ENCODE data around the gene PDCD1. TPM values are rescaled to one million over a fixed set of nuclear protein-coding genes. Genes with fewer than 3 reads are reported as not detected.

Gene PDCD1
- total and polyA plus RNA-seq, 10 of the 15 experiments (the other 5 are each of a cell fraction or from before 2014, with no cell fraction given), result 0.62 to 6.4 (median 2.9) TPM; not detected in 2

- intact Hi-C loops (cut with micrococcal nuclease; ENCODE audit: unreplicated experiment), result no loop called here
- no peak for TF ChIP-seq TBL1XR1 (IDR thresholded peaks at IDR 0.05; ENCODE audit: low read depth, low read length)
- TF ChIP-seq RUNX3 (IDR thresholded peaks at IDR 0.05; ENCODE audit: low read length), result no peak
- TF ChIP-seq EZH2 (IDR thresholded peaks at IDR 0.05; ENCODE audit: borderline replicate concordance, control insufficient read depth, low read depth, low read length), result no peak
- no peak for TF ChIP-seq CREB1 (IDR thresholded peaks at IDR 0.05; ENCODE audit: low read depth)
- TF ChIP-seq SP1 (IDR thresholded peaks at IDR 0.05; ENCODE audit: low read depth, low read length), result no peak
- no peak for TF ChIP-seq EP300 (IDR thresholded peaks at IDR 0.05; ENCODE audit: borderline replicate concordance in 1 of 2, control insufficient read depth in 1 of 2, low read depth in 2 of 2, low read length in 2 of 2)
- TF ChIP-seq RB1 (IDR thresholded peaks at IDR 0.05; ENCODE audit: borderline replicate concordance), result no peak
- TF ChIP-seq RCOR1 (conservative IDR thresholded peaks at IDR 0.05; ENCODE audit: low read depth, low read length), result no peak
- no peak for TF ChIP-seq ASH2L (IDR thresholded peaks at IDR 0.05; ENCODE audit: borderline replicate concordance, low read depth)
- TF ChIP-seq, protein P1, sequence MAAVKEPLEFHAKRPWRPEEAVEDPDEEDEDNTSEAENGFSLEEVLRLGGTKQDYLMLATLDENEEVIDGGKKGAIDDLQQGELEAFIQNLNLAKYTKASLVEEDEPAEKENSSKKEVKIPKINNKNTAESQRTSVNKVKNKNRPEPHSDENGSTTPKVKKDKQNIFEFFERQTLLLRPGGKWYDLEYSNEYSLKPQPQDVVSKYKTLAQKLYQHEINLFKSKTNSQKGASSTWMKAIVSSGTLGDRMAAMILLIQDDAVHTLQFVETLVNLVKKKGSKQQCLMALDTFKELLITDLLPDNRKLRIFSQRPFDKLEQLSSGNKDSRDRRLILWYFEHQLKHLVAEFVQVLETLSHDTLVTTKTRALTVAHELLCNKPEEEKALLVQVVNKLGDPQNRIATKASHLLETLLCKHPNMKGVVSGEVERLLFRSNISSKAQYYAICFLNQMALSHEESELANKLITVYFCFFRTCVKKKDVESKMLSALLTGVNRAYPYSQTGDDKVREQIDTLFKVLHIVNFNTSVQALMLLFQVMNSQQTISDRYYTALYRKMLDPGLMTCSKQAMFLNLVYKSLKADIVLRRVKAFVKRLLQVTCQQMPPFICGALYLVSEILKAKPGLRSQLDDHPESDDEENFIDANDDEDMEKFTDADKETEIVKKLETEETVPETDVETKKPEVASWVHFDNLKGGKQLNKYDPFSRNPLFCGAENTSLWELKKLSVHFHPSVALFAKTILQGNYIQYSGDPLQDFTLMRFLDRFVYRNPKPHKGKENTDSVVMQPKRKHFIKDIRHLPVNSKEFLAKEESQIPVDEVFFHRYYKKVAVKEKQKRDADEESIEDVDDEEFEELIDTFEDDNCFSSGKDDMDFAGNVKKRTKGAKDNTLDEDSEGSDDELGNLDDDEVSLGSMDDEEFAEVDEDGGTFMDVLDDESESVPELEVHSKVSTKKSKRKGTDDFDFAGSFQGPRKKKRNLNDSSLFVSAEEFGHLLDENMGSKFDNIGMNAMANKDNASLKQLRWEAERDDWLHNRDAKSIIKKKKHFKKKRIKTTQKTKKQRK (IDR thresholded peaks at IDR 0.05; ENCODE audit: low read depth, low read length), result no peak
- no peak for TF ChIP-seq ZBTB4 (CRISPR knock-in tag; IDR thresholded peaks at IDR 0.05)
- TF ChIP-seq RFX5 (IDR thresholded peaks at IDR 0.05; ENCODE audit: low read depth, low read length), result no peak
- TF ChIP-seq, protein P2, sequence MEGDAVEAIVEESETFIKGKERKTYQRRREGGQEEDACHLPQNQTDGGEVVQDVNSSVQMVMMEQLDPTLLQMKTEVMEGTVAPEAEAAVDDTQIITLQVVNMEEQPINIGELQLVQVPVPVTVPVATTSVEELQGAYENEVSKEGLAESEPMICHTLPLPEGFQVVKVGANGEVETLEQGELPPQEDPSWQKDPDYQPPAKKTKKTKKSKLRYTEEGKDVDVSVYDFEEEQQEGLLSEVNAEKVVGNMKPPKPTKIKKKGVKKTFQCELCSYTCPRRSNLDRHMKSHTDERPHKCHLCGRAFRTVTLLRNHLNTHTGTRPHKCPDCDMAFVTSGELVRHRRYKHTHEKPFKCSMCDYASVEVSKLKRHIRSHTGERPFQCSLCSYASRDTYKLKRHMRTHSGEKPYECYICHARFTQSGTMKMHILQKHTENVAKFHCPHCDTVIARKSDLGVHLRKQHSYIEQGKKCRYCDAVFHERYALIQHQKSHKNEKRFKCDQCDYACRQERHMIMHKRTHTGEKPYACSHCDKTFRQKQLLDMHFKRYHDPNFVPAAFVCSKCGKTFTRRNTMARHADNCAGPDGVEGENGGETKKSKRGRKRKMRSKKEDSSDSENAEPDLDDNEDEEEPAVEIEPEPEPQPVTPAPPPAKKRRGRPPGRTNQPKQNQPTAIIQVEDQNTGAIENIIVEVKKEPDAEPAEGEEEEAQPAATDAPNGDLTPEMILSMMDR (IDR thresholded peaks at IDR 0.05 in 2 of 3, conservative IDR thresholded peaks at IDR 0.05 in 1 of 3; ENCODE audit: control insufficient read depth in 2 of 3, extremely low read depth in 1 of 3, insufficient read depth in 1 of 3, low read depth in 3 of 3, low read length in 3 of 3), result no peak
- no peak for TF ChIP-seq RBBP5 (conservative IDR thresholded peaks at IDR 0.05)
- TF ChIP-seq SRF (IDR thresholded peaks at IDR 0.05; ENCODE audit: low read depth in 2 of 2, low read length in 2 of 2), result no peak
- no peak for TF ChIP-seq ZNF274 (IDR thresholded peaks at IDR 0.05; ENCODE audit: insufficient read depth, insufficient read length)
- no peak for TF ChIP-seq EGR1 (IDR thresholded peaks at IDR 0.05; ENCODE audit: borderline replicate concordance in 1 of 2, low read depth in 2 of 2, low read length in 2 of 2)
These were observed 3.4 kb upstream of the PDCD1 start for GRCh38 chr2:241862093-241862492.

More at GRCh38 chr2:241862093-241862492, 3.4 kb upstream of the PDCD1 start:
- no peak overlapping the region for H3K27ac ChIP-seq (ENCODE audit: control insufficient read depth, insufficient read depth)
- peaks cover 45% of the 10 kb centered on the region for H3K4me1 ChIP-seq (ENCODE audit: control insufficient read depth, insufficient read depth, low read length)
- SMC1A ChIA-PET (ENCODE audit: uncharacterized antibody, unreplicated experiment), result no interaction called here
- H3K9ac ChIP-seq (ENCODE audit: control insufficient read depth, insufficient read depth, low read length), result no peak overlapping the region
- H3K79me2 ChIP-seq (ENCODE audit: control insufficient read depth, insufficient read depth, low read length), result peaks cover 7% of the 10 kb centered on the region
- no peak overlapping the region for H3K4me2 ChIP-seq (ENCODE audit: control insufficient read depth, insufficient read depth)
- no peaks in the 10 kb centered on the region; a peak in 1 of 4 replicates for H3K27me3 ChIP-seq (replicated peaks in 1 of 2; ENCODE audit: control insufficient read depth in 2 of 2, insufficient read depth in 2 of 2, low read length in 1 of 2)
- CTCF ChIA-PET, result no interaction called here
- H3K9me3 ChIP-seq (replicated peaks; ENCODE audit: control insufficient read depth, insufficient read depth, low read length), result no peaks in the 10 kb centered on the region; the same call in 1 of the 3 replicates
- ATAC-seq (no peak), DNase-seq (ENCODE audit: low read depth, low spot score) (no peak), FAIRE-seq (no peak)
- RAD21 ChIA-PET (ENCODE audit: unreplicated experiment), result no interaction called here
- in situ Hi-C loops (cut with MboI), result no loop called here
- no TSS peak for BruUV-seq (replicated peaks)
- no peak overlapping the region for H3K4me3 ChIP-seq
- peaks cover 3% of the 10 kb centered on the region; the same call in 1 of the 2 replicates for H4K20me1 ChIP-seq (ENCODE audit: control insufficient read depth, insufficient read depth)
- POLR2A ChIA-PET, result no interaction called here
- H2AFZ ChIP-seq (ENCODE audit: control insufficient read depth, low read depth, low read length), result no peak overlapping the region
- H3K36me3 ChIP-seq (ENCODE audit: control insufficient read depth in 2 of 2, insufficient read depth in 2 of 2, low read length in 1 of 2), result no peaks in the 10 kb centered on the region
- WGBS (ENCODE audit: insufficient coverage, insufficient replicate concordance, low lambda C conversion rate, missing lambda C conversion rate), result 72% methylated on average over 7 of the region's 8 CpGs
